Measurements from ENCODE around the gene SETD2.

- TF ChIP-seq CTCF (IDR thresholded peaks at IDR 0.05): no peak
- TF ChIP-seq POLR2A (IDR thresholded peaks at IDR 0.05): no peak
- TF ChIP-seq EP300 (IDR thresholded peaks at IDR 0.05): no peak
- no peak for TF ChIP-seq POLR2AphosphoS5 (IDR thresholded peaks at IDR 0.05)
Measured at GRCh38 chr3:47204875-47205274, 41.0 kb upstream of the SETD2 start.

All from sigmoid colon (tissue), 4 donors.